OCI-LY3 (cell line): ENCODE results near the gene LARP1.

Experiments used
- CTCF ChIP-seq: fragments of 200-600, 300-600 bp; sonication (generic); IDR thresholded peaks from 2 replicates; pipeline ENCODE4 v1.5.1; 2014; ENCODE audit warnings: antibody characterized with exemption, low read length, low read depth
- EZH2phosphoT487 ChIP-seq: fragments of 200-600 bp; shearing (Covaris generic); IDR thresholded peaks from 2 replicates; pipeline ENCODE4 v1.6.1; 2018; ENCODE audit warnings: antibody characterized with exemption, mixed run types, low read depth

GRCh38 chr5:154813158-154813557 is 58.0 kb downstream of the LARP1 start:
- no peak for TF ChIP-seq CTCF
- TF ChIP-seq EZH2phosphoT487 = no peak
